Ovary (tissue), 3 donors: ENCODE data around the gene MIEF2.

Source experiments
- CTCF ChIP-seq, 3 donors: fragments of 450-650 bp in 2 of 3; fragments of 200-600 bp in 1 of 3; IDR thresholded peaks; one replicate each; pipeline versions ENCODE4 v1.5.1 to v1.8.0; 2016 to 2022; ENCODE audit warnings: antibody characterized with exemption in 3 of 3, mild to moderate bottlenecking in 1 of 3
- EP300 ChIP-seq: sonication (generic); formaldehyde crosslinking; IDR thresholded peaks from one replicate; pipeline ENCODE4 v1.6.1; 2017; ENCODE audit warnings: antibody characterized with exemption
- POLR2A ChIP-seq: fragments of 450-650 bp; IDR thresholded peaks from one replicate; pipeline ENCODE4 v1.6.1; 2017; ENCODE audit warnings: antibody characterized with exemption, mild to moderate bottlenecking, moderate library complexity
- donor health status: DM: no; HTN: no; CAD: no.

GRCh38 chr17:18253947-18254821, 6.3 kb upstream of the MIEF2 start:
- no peak for TF ChIP-seq CTCF (IDR thresholded peaks at IDR 0.05)
- no peak for TF ChIP-seq POLR2A
- TF ChIP-seq EP300 = no peak
